ENCODE results near the gene ORMDL1. TPM values are rescaled to one million over a fixed set of nuclear protein-coding genes. Genes with fewer than 3 reads are reported as not detected.

The ORMDL1 gene
- total RNA-seq: 55.9 and 67.6 TPM in 2 replicates

GRCh38 chr2:189783927-189784867 lies at the start of gene ORMDL1, which contains the start of gene PMS1:
Gene ORMDL1, minus strand, starts transcription at chr2:189784339. Its CDS starts 1,744 bp downstream, at chr2:189782595.
Gene PMS1, plus strand, starts transcription at chr2:189784450. Its CDS starts 7,360 bp downstream, at chr2:189791810.

GRCh38 chr2:189762551-189763298 lies 21.4 kb downstream of the ORMDL1 start, which contains the start of gene OSGEPL1:
Gene OSGEPL1, minus strand, starts transcription at chr2:189762792. Its CDS starts 1,152 bp downstream, at chr2:189761640.

Other genes with a start within 250 kb of the ORMDL1 start
- 6.1 and 34.2 TPM in 2 replicates for gene SLC40A1, start 203.6 kb downstream of the ORMDL1 start, total RNA-seq
- 95.8 and 99.3 TPM in 2 replicates for gene ASNSD1, start 122.9 kb downstream of the ORMDL1 start, total RNA-seq
- gene ANKAR, start 109.7 kb downstream of the ORMDL1 start, total RNA-seq: 6.6 and 8.4 TPM in 2 replicates
- gene OSGEPL1, start 21.5 kb downstream of the ORMDL1 start, total RNA-seq: 9.3 and 10.5 TPM in 2 replicates
- gene PMS1, start 111 bp upstream of the ORMDL1 start, total RNA-seq: 34.7 and 37.5 TPM in 2 replicates